Fibroblast of skin of right biceps (primary cell): ENCODE results near the gene DUSP5.
"Not testable (repeated sequence)": the region's sequence is repeated elsewhere in the genome, so short reads cannot be mapped to it uniquely, and the experiment has no call there.

Experiments
- DNase-seq: peaks from one replicate; pipeline ENCODE4 v3.0.0-alpha.2; 2013

The DUSP5 gene

DNA sequence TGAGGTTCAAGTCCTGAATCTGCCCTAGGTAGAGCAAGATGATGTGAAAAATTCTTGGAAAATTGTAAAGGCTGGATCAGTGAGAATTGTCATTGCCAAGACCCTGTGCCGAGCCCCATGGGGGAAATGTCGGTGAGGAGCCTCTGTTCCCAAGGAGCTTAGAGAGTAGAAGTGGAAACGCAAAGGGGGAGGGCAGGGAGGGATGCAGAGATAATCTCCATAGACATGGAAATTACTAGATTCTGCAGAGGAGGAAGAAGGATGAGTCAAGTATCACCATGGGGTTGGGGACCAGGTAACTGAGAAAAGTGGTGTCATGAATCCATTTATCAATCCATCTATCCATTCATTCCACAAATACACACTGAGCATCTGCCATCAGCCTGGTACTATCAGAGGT, 26.0 kb downstream of the DUSP5 start:
- DNase-seq, result no peak

DNA sequence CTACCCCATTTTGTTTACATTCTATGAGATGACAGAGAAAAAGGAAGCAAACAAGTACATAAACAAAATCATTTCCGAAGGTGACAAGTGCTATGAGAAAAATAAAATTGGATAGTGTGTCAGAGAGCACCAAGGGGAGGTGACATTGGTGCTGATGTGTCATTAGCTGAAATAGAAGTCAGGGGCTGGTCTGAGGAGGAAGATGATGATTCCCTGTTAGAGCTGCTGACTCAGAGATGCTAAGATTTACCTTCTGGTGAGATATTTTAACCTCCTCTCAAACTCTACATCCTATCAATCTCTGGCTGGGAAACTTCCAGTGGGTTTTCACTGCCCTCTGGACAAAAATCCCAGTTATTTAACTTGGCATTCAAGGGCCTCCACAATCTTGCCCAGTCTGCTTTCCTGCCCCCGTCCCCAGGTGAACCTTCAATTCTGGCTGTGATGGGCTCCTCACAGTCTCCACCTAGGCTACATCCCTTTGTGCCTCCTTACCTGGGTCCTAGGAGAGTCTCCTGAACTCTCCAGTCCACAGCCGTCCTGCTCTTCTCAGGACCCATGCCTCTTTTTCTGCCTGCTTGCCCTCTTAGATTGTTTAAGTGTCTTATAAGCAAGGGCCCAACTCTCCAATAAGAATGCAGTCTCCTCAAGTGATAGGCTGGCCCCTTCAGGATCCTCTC, 26.6 kb downstream of the DUSP5 start:
- DNase-seq, result no peak

DNA sequence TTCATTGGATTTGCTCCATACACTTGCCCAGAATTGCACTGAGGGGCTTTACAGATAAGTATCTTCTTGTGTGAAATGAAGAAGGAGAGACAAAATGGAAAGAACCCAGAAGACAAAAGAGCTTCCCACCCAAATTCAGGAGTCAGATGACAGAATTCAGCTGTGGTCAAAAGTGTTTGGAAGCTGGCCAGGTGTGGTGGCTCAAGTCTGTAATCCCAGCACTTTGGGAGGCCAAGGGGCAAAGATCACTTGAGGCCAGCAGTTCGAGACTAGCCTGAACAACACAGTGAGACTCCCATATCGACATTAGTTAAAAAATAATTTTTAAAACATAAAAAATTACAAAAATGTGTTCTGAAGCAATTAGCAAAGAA, 27.1 kb downstream of the DUSP5 start:
- no peak for DNase-seq

DNA sequence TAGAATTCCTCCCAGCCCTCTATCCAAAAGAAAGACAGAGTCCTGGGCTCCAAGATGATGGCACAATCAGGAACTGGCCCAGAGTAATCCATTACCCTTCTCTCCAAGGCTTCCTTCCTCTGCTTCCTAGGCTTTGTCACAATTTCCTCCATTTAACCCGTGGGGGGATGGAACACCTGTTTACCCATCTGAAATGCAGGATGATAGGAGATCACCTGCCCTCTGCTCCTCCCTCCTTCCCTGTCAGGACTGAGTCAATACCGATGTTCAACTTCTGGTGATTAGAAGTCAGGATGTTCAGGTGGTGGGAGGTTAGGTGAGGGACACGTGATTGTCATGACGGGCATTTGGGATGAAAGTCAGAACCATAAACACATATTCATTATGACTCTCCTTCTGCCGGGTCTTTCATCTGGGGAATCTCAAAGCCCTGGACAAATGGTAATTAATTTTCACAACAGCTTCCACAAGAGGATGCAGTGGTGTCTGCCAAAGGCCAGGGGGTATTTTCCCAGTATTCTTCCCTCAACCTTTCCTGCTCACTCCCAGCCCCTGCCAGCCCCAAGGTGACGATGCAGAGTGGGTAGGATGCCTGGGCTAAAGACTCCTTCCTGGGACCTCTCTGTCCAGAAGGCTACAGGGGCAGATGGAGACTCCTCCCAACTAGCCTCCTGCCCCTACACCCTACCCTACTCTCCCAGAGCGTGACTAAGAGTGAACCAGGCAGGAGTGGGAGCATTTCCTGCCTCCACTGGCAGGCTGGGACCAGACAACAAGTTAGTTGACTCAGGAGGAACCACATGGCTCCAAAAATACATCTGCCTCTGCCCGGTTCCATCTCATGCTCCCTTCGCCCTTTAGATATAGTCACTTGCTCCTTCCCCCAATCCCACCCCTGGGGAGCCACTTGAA, 27.9 kb downstream of the DUSP5 start:
- DNase-seq, result peak; percentile 67

DNA sequence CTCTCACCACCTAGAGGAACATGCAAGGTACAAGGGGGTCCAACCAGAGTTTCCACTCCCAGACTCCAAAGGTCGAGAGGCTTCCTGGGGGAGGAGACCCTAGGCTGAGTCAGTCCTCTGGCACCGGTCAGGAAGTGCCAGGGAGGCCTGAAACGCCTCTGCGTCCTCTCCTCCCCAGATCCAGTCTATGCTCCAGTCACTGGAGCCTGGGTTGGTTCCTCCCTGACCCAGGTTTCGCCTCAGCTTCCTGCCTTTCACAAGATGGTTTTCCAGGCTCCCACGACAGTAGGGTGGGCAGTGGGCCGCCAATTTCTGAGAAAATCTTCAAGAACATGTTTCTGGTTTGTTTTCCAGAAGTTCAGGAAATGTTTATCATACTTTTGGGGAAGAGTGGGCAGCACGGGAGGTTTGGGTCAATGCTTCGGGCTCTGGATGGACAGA, 30.0 kb downstream of the DUSP5 start:
- peak; percentile 46 for DNase-seq

DNA sequence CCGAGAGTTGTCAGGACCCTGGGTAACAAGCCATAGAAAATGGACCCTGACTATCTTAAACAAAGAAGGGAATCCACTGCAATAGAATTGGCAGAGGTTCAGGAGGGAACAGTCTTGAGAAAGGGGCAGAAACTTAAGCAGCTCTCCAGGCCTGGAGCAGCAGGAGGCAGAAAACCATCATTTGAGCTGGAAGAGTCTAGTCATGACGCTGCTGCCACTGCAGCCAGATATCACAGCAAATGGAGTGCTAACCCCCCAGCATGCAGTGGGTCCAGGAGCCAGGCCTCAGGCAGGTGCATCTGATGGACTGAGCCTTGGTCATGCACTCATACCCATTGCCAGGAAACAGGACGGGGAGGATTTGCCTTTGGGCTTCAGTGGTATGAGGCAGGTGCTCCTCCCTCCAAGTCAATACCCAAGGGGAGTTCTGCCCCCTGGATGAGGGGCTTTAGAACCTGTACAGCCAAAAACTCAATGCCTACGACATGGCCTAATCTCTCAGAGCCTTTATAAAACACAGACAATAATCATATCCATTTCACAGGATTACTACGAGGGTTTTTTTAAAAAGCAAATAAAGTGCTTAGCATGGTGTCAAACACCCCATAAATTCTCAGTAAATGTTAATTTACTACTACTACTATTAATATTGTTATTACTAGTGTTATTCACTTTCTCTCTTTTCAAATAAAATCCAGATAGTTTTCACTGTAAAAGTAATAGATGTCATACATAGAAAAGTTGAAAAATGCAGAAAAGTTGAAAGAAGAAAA, 30.7 kb downstream of the DUSP5 start:
- peak; percentile 38 for DNase-seq

DNA sequence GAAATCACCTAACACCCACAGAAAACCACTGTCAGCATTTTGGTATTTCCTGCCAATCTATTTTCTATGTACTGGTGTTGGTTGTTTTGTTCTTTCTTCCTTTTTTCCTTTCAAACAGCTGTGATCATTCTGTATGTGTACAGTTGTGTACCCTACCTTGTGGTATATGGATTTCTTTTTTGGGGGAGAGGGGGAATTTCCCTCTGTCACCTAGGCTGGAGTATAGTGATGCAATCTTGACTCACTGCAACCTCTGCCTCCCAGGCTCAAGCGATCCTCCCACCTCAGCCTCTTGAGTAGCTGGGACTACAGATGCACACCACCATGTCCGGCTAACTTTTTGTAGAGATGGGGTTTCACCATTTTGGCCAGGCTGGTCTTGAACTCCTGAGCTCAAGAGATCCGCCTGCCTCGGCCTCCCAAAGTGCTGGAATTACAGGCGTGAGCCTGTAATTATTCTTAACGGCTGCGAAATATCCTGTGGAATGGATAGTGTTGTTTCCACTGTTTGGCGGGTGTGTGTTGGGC, 31.4 kb downstream of the DUSP5 start:
- DNase-seq, result peak; percentile 42

DNA sequence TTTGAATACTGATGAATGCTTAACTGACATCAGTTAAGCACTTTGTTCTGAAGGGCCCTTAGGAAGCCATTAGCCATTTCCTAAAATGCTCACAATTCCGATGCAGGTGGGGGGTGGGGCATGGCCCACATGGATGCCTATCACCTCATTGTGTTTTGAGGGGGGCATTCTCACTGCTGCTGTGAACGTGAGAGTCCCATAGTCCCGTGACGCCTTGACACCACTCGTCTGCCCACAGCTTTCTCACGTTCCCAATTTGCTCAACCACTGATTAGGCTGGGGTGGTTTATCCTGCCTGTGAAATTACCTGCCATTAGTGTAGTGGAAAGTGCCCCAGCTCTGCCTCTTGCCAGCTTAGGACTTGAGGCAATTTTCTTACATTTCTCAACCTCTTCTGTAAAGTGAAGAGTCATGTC, 31.9 kb downstream of the DUSP5 start:
- DNase-seq, result no peak

DNA sequence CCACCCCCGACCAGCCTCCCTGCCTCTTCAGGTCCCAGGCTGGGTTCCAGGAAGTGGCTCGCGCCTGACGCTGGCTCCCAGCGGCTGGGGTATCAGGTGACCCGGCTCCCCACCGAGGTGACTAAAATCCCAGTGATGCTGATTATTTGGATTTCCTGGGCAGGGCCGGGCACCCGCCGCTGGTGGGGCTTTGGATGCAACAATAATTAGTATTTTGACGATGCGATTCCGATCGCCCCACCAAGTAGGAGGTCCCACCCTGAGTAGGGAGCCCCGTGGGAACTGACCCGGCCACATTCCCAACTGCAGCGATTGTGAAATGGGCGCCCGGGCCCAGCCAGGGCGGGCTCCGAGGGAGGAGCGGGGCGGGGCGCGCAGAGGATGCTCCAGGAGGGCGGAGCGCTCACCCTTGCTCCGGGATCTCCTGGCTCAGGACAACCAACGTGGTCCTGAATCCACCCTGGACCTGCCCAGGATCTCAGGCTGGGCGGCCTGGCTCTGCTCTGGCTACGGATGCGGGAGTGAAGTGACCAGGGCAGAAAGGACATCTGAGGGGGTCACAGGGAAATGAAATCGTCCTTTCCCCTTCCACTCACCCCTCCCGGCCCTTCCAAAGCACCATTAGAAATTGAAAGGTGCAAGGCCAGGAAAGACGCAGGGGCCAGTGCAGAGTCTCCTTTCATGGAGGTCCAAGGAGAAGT, 32.6 kb downstream of the DUSP5 start:
- peak; percentile 67 for DNase-seq

DNA sequence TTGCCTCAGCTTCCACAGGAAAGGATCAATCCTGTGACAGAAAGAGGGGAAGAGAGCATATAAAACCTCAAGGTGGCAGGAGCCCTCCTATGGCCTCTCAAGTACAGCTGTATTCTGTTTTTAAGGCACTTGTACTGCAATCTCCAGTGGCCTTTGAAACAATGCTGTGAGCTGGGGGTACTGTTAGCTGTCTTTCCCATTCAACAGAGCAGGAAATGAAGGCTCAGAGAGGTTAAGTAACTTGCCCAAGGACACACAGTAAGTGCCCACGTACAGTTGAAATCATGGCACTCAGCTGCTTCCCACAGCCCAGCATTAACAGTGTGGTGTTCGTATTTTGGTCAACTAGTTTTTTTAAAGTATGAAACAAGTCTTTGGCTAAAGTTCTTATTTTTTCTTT, 34.0 kb downstream of the DUSP5 start:
- no peak for DNase-seq

DNA sequence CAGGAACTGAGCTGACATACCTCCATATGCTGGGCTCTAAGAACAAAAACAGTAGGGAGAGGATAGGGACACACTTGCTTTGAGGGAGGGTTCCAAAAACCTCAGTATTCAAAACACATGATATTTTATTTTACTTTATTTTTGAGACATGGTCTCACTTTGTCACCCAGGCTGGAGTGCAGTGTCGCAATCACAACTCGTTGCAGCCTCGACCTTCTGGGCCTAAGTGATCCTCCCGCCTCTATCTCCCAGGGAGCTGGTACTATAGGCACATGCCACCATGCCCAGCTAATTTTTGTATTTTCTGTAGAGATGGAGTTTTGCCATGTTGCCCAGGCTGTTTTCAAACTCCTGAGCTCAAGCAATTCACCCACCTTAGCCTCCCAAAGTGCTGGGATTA, 34.9 kb downstream of the DUSP5 start:
- DNase-seq, result not testable (repeated sequence)

DNA sequence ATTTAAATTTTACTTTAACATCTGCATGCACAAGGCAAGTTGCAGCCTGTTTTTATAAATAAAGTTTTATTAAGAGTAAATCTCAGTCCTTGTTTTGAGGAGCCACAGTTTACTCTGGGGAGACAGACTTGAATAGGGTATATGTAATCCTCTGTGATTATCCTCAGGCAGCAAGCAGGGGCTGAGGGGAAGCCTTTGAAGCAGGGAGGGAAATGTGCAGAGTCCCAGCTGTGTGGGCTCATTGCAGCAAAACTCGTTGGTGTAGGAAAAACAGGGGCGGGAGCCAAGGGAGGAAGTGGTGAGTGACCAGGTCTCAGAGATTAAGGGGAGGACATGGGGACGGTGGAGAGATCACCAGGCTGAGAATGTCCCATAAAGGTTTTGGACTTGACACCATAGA, 35.4 kb downstream of the DUSP5 start:
- DNase-seq, result no peak

DNA sequence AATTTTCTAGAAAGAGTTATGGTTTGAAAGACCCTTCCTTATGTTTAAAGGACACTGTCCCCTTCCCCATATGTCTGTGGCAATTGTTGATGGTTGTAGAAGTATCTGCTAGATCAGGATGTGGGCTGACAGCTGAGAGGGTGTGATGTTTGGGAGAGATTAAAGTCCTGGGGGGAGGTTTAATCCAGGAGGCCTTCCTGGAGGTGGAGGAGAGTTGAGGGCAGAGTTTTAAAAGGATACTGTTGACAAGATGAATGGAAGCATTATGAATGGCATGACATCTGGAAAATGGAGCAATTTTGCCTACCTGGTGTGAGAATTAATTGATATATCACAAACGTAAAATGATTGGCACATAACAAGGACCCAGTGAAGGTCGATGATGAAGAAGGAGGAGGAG, 36.9 kb downstream of the DUSP5 start:
- no peak for DNase-seq

DNA sequence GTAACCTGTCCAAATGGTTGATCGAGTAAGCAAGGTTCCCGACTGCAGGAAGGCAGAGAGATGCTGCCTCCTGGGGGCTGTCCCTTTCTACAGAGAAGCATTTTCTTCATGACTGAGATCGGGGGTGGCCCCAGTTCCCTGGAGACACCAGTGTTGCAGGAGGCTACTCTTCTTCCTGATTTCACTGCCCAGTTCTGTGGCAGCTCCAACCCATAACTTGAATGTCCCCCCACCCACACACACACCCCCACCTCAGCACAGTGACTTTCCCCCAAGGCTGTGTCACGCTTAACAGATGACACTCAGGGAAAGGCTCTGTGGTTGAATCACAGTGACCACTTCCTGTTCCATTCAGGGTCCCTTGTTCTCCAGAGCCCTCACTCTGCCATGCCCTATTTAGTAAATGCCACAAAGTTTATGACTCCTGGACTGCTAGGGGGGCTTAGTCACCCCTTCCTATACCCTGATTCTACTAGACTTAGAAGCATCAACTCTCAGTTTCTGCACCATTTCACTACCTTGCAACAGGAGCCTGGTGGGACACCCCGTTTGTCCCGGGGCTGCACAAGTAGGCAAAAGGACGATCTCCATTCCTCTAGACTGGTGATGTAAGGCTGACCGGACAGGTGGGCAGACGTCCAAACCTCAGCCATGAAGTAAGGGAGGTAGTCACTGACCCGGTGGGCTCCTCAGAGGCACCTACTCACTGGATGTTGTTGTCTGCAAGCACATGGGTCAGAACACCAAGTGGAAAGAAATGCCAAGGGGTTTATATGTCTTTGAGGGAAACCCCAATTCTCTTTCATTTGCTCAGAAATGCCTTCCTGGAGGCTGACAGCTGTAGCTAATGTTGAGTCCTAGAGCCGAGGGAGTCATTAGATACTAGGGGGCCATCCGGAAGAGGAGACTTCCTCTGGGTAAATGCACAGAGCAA, 38.5 kb downstream of the DUSP5 start:
- DNase-seq, result peak; percentile 84

DNA sequence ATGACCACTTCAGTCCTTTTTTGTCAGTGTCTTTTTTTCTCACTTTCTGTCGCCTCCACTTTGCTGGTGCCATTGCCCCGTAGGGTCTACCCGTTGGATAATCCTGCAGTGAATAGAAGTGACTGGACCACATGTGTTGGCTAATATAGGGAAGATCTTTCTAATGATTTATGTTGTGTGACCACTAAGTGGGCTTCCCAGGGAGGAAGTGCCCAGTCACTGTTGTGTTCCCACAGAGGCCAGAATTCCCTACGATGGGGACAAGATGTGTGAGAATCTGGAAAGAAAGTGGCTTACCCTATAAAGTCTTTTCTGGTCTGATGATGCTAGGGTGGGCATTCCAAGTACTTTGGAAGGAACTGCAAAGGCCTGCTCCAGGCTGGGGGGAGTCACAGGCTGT, 41.4 kb downstream of the DUSP5 start:
- DNase-seq, result no peak

DNA sequence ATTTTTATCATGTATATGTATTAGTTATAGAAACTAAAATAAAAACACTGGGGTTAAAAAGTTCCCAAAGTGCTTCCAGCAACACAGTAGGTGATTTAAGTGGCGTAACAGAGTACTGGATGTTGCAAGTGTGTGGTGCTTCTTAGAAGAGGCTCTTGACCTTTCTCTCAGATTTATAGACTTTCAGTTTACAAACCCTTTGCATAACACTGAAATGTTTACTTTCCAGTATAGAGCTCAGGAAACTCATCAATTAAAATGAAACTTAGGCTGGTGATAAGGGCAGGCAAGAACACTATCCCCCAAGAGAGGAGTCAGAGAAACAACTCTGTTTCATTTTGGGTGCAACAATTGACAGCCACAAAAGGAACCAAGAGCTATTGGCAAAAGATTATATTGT, 42.3 kb downstream of the DUSP5 start:
- no peak for DNase-seq

DNA sequence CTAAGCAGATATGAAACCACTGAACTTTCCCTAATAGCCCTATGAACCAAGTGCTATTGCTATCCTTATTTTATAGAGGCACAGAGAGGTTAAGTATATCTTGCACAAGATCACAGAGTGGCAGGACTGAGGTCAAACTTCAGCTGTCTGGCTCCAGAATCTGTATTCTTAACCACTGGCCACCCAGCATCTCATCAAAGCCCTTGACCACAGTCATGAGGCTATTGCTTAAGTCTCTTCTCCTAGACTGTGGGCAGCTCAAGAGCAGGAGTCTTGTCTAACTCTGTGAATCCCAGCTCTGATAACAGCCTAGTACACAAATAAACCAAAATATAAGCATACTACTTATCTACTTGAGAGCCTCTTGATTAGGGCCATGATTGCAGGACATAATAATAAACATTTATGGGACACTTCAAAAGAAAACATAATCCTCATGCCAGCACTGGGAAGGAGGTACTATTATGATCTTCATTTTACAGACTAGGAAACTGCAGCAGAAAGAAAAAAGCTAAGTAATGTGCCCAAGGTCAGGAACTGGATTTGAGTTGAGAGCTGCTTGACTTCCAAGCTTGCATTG, 47.3 kb downstream of the DUSP5 start:
- no peak for DNase-seq

DNA sequence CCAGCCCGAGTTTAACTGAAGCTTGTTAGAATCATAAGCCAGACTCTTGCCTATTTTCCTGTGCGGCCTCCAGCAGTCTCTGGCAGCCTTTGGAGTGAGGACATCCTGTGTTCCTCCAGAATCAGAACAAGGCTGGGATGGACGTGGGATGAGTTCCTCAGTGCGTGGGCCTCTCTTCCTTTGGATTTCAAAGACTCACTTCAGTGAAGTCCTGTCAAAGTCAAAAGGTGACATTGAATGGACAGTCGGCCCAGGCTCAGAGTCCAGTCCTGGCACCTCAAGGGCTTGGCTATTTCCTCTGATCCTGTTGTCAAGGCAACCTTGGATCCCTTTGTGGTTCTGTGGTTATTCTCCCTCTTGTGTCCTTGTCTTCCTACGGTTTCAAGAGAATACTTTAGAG, 48.4 kb downstream of the DUSP5 start:
- DNase-seq, result no peak

DNA sequence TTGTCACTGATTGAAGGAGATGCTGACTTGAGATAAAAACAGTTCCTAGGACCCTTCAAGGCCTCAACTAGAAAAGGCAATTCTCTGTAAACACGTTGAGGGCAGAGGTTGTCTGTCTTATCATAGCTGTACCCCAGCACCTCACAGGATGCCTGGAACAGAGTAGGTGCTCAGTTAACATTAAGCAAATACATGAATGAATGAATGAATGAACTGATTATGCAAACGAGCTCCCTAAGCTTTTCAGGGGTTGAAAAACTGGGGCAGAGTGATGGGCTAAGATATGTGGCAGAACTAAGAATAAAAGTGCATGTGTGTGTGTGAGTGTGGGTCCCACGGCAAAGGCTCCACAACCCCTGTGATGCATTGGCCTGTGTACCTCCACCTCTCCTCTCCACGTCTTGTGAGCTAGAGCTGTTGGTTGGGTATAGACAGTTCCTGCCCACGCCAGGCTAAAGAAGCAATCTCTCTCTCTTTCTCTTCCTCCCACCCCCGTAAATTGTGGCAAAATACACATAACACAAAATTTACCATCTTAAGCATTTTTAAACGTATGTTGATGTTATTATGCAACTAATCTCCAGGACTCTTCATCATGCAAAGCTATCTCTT, 48.9 kb downstream of the DUSP5 start:
- DNase-seq, result no peak

DNA sequence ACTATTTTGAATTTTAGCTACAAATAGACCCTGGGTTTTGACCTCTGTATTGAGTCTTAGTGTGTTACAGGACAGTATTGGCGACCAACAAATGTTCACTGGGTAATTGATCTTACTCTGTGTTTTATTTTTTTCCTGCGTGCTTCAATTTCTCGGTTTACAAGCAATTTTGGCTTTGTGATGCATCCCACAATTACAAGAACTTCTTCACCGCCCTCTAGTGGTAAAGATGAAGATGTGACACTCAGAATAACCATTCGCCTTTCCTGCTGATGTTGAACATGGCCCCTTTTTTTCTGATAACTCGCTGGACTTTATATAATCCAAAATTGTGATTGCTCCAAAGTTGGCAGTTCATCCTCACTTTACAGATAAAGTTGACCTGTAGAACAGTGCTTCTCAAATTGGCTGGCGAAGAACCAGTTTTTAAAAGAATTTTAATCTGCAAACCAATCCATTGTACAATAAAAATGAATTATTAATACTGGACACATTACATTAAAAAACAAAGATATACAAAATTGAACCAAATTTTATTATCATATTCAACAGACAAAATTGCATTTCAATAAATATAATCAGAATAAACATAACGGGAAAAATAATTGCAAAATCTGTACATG, 49.5 kb downstream of the DUSP5 start:
- DNase-seq, result peak; percentile 67
